GM19351 (cell line): ENCODE measurements around the gene MICA.
"Not testable (repeated sequence)": the region's sequence is repeated elsewhere in the genome, so short reads cannot be mapped to it uniquely, and the experiment has no call there.

Source experiments
- ATAC-seq: cut with Tn5 transposase; IDR thresholded peaks from one replicate; pipeline ENCODE4 v1.9.1; 2021; ENCODE audit warnings: mild to moderate bottlenecking, moderate library complexity; ENCODE audit not compliant: unreplicated experiment

Gene MICA

DNA sequence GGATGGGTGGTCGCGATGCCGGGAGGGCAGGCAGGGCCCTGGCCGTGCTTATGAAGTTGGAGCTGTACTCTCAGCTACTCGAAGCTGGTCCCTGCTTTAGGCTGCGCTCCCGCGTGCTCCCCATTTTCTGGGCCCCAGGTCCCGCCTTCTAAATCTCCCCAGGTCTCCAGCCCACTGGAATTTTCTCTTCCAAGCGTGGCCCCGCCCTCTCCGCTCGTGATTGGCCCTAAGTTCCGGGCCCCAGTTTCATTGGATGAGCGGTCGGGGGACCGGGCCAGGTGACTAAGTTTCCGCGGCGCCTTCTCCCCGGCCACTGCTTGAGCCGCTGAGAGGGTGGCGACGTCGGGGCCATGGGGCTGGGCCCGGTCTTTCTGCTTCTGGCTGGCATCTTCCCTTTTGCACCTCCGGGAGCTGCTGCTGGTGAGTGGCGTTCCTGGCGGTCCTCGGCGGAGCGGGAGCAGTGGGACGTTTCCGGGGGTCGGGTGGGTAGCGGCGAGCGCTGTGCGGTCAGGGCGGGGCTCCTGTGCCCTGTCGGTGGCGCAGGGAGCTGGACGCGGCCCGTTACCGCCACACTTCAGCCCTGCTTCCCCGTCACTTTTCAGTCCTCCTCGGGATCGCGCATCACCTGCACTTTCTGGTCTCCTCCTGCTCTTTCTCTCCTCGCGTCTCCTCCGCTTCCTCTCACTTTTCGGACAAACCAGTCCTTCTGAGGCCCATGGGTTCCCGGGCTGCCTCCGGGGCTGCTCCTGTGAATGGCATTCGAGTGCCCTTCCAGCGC, at the start of gene MICA:
Gene MICA, plus strand, starts transcription at position 313 of the 778 bp plus-strand sequence. Its CDS starts 38 bp downstream, at position 351.
- ATAC-seq = peak; percentile 66

DNA sequence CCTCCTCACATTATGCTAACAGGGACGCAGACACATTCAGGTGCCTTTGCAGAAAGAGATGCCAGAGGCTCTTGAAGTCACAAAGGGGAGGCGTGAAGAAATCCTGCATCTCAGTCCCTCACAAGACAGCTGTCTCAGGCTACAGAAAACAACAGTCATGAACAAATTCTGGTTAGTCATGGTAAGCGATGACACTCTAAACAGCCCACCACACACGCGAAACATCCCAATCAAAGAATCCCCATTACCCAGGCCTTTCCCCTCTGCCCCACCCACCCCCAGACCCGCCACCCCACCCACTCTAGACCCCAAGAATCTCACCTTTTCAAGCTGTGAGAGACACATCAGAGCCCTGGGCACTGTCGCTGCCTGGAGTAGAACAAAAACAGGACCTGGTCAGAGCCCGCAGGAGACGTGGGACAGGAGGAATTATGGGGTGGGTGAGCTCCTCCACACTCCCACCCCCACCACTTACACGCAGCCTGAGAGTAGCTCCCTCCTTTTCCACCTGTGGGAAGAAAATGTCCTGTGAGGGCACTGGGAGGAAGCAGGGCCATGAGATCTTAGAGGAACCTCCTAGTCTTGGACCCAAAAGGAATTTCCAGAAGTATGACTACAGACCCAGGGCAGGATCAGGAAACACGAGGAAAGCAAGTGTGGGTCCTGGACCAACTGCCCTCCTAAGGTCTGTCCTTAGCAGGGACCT, 49.1 kb upstream of the MICA start:
- ATAC-seq = no peak

DNA sequence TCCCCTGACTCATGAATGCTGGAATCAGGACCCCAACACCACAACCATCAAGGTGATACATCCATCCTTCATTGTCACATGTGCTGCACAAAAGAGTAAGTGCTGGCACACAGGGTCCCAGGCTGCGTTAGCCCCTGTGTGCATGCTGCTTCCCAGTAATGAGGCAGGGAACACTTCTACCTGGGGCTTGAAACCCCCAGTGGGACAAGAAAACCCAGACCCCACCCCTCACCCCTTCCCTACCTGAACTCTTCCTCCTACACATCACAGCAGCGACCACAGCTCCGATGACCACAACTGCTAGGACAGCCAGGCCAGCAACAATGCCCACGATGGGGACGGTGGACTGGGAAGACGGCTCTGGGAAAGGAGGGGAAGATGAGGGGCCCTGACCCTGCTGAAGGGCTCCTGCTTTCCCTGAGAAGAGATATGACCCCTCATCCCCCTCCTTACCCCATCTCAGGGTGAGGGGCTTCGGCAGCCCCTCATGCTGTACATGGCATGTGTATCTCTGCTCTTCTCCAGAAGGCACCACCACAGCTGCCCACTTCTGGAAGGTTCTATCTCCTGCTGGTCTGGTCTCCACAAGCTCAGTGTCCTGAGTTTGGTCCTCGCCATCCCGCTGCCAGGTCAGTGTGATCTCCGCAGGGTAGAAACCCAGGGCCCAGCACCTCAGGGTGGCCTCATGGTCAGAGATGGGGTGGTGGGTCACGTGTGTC, 48.4 kb upstream of the MICA start:
- ATAC-seq = no peak

- ATAC-seq = no peak
Measured at GRCh38 chr6:31355583-31355948, 47.8 kb upstream of the MICA start.

- no peak for ATAC-seq
Measured at GRCh38 chr6:31356216-31356945, 47.0 kb upstream of the MICA start.

DNA sequence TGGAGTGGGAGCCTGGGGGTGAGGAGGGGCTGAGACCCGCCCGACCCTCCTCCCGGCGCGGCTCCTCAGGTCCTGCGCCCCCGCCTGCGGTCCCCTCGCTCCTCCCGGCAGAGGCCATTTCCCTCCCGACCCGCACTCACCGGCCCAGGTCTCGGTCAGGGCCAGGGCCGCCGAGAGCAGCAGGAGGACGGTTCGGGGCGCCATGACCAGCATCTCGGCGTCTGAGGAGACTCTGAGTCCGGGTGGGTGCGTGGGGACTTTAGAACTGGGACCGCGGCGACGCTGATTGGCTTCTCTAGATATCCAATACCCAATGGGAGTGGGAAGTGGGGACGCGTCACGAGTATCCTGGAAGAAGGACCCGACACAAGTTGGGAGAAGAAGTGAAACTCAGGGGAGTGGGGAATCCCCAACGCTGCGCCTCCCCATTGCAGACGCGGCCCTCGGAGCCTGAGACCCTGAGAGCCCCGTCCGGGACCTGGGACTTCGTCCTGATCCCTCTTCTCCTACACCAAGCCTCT, 46.4 kb upstream of the MICA start, which contains the start of gene HLA-B:
Gene HLA-B, minus strand, starts transcription at position 234 of the 521 bp plus-strand sequence. Its CDS starts 21 bp downstream, at position 213.
- ATAC-seq = peak; percentile 72

- no peak for ATAC-seq
Measured at GRCh38 chr6:31357886-31358285, 45.5 kb upstream of the MICA start.

GRCh38 chr6:31358302-31358701, 45.1 kb upstream of the MICA start:
- no peak for ATAC-seq

- no peak for ATAC-seq
Measured at GRCh38 chr6:31359581-31359980, 43.8 kb upstream of the MICA start.

- no peak for ATAC-seq
Measured at GRCh38 chr6:31362751-31363150, 40.6 kb upstream of the MICA start.

DNA sequence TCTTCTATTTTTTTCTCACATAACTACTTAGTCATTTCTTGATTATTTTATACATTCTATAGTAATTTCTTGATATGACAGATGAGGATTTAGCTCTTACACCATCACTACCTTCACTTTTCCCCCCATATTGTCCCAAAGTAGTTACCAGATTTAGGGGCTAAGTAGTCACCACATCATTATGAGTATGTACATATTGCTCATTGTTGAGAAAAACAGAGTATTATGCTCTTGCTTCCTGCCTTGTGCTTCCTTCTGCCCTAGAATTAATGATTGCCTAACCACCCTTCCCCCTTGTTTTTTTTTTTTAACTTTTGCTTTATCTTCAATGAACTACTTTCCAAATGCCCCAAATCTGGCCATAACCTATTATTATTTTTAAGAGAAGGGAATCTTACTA, 39.6 kb upstream of the MICA start:
- no peak for ATAC-seq

DNA sequence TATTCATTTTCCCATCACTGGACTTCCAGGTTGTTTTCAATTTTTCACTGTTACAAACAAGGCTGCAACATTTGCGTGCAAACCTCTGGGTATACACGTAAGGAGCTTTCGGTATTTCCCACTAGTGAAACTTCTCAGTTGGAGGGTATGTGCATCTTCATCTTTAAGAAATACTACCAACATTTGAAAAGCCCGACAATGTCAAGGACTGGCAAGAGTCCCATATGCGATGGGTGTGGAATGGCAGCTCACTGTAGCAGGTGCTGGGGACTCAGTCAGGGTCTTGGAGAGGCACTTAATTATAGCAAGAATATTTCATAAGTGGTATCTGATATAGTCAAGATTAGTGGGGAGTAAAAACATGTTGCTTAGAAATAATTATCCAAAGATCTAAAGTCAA, 37.5 kb upstream of the MICA start:
- ATAC-seq = no peak

DNA sequence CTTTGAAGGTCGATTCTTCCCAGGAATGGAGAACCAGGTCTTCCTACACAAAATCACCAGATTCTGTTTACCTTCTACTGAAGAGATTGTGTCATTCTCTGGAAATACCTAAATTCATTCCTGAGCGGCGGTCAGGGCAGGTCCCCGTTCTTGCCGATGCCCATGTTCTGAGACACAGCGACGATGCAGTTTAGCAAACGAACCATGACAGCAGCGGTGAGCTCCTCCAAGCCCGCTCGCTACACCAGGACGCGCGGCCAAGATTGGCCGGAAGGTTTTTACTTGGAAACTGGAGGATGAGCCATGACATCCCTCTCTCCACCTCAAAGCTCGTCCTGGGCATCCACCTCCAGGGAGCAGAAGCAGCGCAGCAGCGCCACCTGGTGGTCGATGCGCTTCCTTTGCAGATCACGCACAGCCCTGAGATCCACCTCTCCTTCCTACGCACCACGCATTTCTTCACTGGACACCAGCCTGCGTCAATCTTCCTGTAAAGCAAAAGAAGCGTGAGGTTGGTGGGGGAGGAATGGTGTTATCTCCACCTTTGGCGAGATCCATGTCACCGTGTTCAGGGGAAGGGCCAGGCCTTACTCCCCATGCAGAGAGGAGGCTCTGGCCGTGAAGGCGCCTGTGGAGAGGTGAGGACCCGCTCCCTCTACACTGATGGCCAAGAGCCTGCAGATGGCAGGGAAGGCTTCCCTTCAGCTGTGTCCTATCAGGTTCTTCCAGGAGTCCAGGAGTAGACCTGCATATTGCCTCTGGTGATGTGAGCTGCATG, 36.5 kb upstream of the MICA start:
- no peak for ATAC-seq

GRCh38 chr6:31368461-31368860, 34.9 kb upstream of the MICA start:
- no peak for ATAC-seq

- not testable (repeated sequence) for ATAC-seq
Measured at GRCh38 chr6:31374118-31374517, 29.3 kb upstream of the MICA start.

GRCh38 chr6:31375699-31376098, 27.7 kb upstream of the MICA start:
- ATAC-seq = no peak

GRCh38 chr6:31377029-31377428, 26.4 kb upstream of the MICA start:
- no peak for ATAC-seq

DNA sequence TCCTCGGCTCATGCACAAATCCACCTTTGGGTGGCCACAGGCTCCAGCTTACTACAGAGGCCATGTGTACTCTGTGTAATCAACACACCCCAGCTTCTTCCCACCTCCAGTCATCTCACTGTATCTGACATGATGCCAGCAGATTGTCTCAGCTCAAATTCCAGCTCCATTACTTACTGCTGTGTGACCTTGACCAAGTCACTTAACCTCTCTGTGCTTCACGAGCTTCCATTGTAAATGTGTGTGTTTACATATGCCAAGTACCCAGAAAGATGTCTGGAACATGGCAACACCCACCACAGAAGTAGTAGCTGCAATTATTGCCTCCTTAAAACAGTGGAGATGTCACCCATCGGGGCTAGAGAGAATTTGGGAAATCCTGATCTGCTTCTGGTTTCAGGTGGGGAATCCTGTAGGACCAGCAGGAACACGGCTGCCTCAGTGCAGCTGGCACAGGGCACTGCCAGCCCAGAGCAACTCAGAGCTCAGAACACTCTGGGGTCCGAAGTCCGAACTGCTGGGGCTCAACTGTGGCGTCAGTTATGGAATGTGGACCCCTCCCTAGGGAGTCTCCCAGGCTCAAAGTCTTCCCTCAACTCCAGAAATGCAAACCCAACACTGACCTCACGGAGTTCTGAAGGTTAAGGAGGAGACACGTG, 25.2 kb upstream of the MICA start:
- no peak for ATAC-seq

GRCh38 chr6:31378721-31379103, 24.7 kb upstream of the MICA start:
- no peak for ATAC-seq
